Measurements from ENCODE around the gene HSPA14. TPM values are rescaled to one million over a fixed set of nuclear protein-coding genes. Genes with fewer than 3 reads are reported as not detected.

The HSPA14 gene
- total RNA-seq, 1 experiment from 2014 or later: 19.9 TPM

GRCh38 chr10:14876764-14877163 lies 38.7 kb downstream of the HSPA14 start:
- Histone ChIP-seq H3K4me3 (replicated peaks in 1 of 2; ENCODE audit: low read depth in 1 of 2, low read length in 2 of 2) (no peak overlapping the region; a peak in 1 of 4 replicates), H3K9ac (ENCODE audit: low read length) (0 out of 2 replicates have a peak overlapping the region, but pooled peaks have one; percentile 93), H3K27me3 (ENCODE audit: insufficient read depth, low read length) (no peaks in the 10 kb centered on the region), H2AFZ (ENCODE audit: low read depth, low read length, poor library complexity, severe bottlenecking) (no peak overlapping the region), H3K36me3 (ENCODE audit: control insufficient read depth in 1 of 2, insufficient read depth in 2 of 2, low read length in 2 of 2) (0 out of 4 replicates have a peak, but pooled peaks cover 0 to 2% of the 10 kb centered on the region in 2 experiments), H3K4me2 (ENCODE audit: low read length) (peak overlapping the region; percentile 80; the same call in 1 of the 2 replicates), H3K79me2 (ENCODE audit: insufficient read depth, low read length) (peaks cover 50% of the 10 kb centered on the region), H4K20me1 (ENCODE audit: insufficient read depth) (no peaks in the 10 kb centered on the region), H3K27ac (ENCODE audit: low read depth, low read length) (no peak overlapping the region; the same call in 1 of the 2 replicates), H3K9me3 (ENCODE audit: control insufficient read depth in 1 of 2, insufficient read depth in 1 of 2, low read depth in 1 of 2, low read length in 2 of 2) (no peaks in the 10 kb centered on the region), H3K9me2 (ENCODE audit: insufficient read depth) (no peaks in the 10 kb centered on the region), H3K4me1 (ENCODE audit: control insufficient read depth in 1 of 2, insufficient read depth in 2 of 2, low read length in 2 of 2) (peaks cover 9 to 24% of the 10 kb centered on the region in 2 experiments)
- DNase-seq (ENCODE audit: low read depth, low spot score) (no peak), ATAC-seq (no peak)
- RAD21 ChIA-PET (ENCODE audit: low non-redundant PET in 1 of 2, low total read pairs in 2 of 2, uncharacterized antibody in 2 of 2, unreplicated experiment in 2 of 2): no interaction called here
- TF ChIP-seq ZNF274 (IDR thresholded peaks at IDR 0.05; ENCODE audit: low read depth, low read length): no peak
- TF ChIP-seq JUND (IDR thresholded peaks at IDR 0.05): no peak
- TF ChIP-seq RAD21 (IDR thresholded peaks at IDR 0.05; ENCODE audit: low read depth): no peak
- no peak for TF ChIP-seq EZH2 (IDR thresholded peaks at IDR 0.05)
- TF ChIP-seq MAX (IDR thresholded peaks at IDR 0.05): no peak
- TF ChIP-seq ATF3 (IDR thresholded peaks at IDR 0.05): no peak
- TF ChIP-seq ZFX (IDR thresholded peaks at IDR 0.05): no peak
- no peak for TF ChIP-seq SP1 (IDR thresholded peaks at IDR 0.05; ENCODE audit: low read depth)
- TF ChIP-seq SIN3A (IDR thresholded peaks at IDR 0.05; ENCODE audit: low read depth): no peak
- TF ChIP-seq EGR1 (IDR thresholded peaks at IDR 0.05; ENCODE audit: low read depth): no peak
- no TSS peak for BruUV-seq (replicated peaks)
- intact Hi-C loops (cut with micrococcal nuclease): loop anchor here (5.0 kb wide), 2 partner anchors 39 to 231 kb away; partner anchors contain the start of genes CDNF, HSPA14 and MSANTD7
- POLR2A ChIA-PET: interaction anchor here (2.0 kb wide), 1 partner anchor 39 kb away, joined by 14 read pairs; the partner anchor contains the start of genes CDNF, HSPA14 and MSANTD7
- CTCF ChIA-PET: no interaction called here

Data from HCT116 (cell line).